ENCODE measurements around the gene FAR1. TPM values are rescaled to one million over a fixed set of nuclear protein-coding genes. Genes with fewer than 3 reads are reported as not detected.

FAR1 gene
- polyA plus RNA-seq, 1 donor from 2014 or later = 110 TPM

- TF ChIP-seq MXI1 (conservative IDR thresholded peaks at IDR 0.05; ENCODE audit: poor library complexity, severe bottlenecking) (no peak), EP300 (conservative IDR thresholded peaks at IDR 0.05; ENCODE audit: poor library complexity, severe bottlenecking) (no peak)
Observed at GRCh38 chr11:13664351-13664750, 4.1 kb upstream of the FAR1 start (continued).

DNA sequence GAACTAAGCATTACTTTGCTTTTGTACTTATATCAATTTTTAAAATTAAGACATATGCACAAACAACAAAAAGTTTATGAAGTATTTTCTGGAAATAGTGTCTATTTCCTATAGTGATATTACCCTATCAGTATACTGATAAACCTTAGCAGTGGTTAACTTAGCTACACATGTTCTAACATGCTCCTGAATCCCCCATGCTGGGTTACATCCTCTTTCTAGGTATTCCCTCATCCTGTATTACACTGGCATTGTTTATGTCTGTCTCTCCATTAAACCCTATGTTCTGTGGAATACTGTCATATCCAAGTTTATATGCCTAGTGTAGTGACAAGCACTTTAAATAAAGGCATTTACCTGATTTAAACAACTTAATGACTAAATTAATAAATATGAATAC lies 1.8 kb upstream of the FAR1 start:
- no peaks in the 10 kb centered on the region for H3F3A ChIP-seq (ENCODE audit: insufficient read depth, low read length, poor library complexity, severe bottlenecking)
- no peak overlapping the region for H2AFZ ChIP-seq (ENCODE audit: low read depth, low read length)
- TF ChIP-seq SMC3 (conservative IDR thresholded peaks at IDR 0.05; ENCODE audit: poor library complexity) = no peak
- TF ChIP-seq EZH2 (IDR thresholded peaks at IDR 0.05; ENCODE audit: borderline replicate concordance, insufficient read depth, low read length, poor library complexity, severe bottlenecking) = no peak
- no peak for TF ChIP-seq POLR2AphosphoS5 (IDR thresholded peaks at IDR 0.05)
- no peak for TF ChIP-seq TAF1 (IDR thresholded peaks at IDR 0.05; ENCODE audit: low read depth)

DNA sequence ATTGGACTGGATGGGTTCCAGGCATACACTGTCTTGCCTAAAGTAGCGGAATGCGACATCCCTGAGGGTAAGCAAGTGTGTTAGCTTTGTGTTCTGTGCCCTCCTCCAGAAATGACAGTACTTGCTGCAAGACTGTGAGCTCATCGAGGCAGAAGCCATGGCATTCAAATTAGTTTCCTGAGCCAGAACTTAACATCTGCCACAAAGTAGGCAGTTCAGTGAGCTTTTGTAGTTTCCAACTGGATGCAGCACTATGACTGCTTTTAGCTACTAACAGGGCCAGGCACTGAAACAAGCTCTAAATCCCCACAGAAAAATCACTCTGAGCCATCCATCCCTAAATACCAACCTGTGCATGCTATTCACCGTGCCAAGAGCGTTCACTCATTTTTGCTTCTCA lies 1.2 kb upstream of the FAR1 start:
- H3K9ac ChIP-seq (ENCODE audit: low read length) = peak overlapping the region; percentile 68
- no peak for TF ChIP-seq MXI1 (conservative IDR thresholded peaks at IDR 0.05; ENCODE audit: poor library complexity, severe bottlenecking)
- TF ChIP-seq SMC3 (conservative IDR thresholded peaks at IDR 0.05; ENCODE audit: poor library complexity) = no peak
- no peak for TF ChIP-seq POLR2AphosphoS5 (IDR thresholded peaks at IDR 0.05)
- TF ChIP-seq RAD21 (conservative IDR thresholded peaks at IDR 0.05) = no peak
- TF ChIP-seq, protein P1, sequence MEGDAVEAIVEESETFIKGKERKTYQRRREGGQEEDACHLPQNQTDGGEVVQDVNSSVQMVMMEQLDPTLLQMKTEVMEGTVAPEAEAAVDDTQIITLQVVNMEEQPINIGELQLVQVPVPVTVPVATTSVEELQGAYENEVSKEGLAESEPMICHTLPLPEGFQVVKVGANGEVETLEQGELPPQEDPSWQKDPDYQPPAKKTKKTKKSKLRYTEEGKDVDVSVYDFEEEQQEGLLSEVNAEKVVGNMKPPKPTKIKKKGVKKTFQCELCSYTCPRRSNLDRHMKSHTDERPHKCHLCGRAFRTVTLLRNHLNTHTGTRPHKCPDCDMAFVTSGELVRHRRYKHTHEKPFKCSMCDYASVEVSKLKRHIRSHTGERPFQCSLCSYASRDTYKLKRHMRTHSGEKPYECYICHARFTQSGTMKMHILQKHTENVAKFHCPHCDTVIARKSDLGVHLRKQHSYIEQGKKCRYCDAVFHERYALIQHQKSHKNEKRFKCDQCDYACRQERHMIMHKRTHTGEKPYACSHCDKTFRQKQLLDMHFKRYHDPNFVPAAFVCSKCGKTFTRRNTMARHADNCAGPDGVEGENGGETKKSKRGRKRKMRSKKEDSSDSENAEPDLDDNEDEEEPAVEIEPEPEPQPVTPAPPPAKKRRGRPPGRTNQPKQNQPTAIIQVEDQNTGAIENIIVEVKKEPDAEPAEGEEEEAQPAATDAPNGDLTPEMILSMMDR (IDR thresholded peaks at IDR 0.05; ENCODE audit: poor library complexity, severe bottlenecking) = no peak
- TF ChIP-seq EP300 (conservative IDR thresholded peaks at IDR 0.05; ENCODE audit: poor library complexity, severe bottlenecking) = no peak
- TF ChIP-seq TAF1 (IDR thresholded peaks at IDR 0.05; ENCODE audit: low read depth) = no peak
- TF ChIP-seq EZH2 (IDR thresholded peaks at IDR 0.05; ENCODE audit: borderline replicate concordance, insufficient read depth, low read length, poor library complexity, severe bottlenecking) = no peak
- no peak for TF ChIP-seq REST (IDR thresholded peaks at IDR 0.05; ENCODE audit: borderline replicate concordance)
- H3K79me2 ChIP-seq (replicated peaks; ENCODE audit: insufficient read depth, low read length) = peaks cover 27% of the 10 kb centered on the region
- H3K4me3 ChIP-seq (ENCODE audit: low read length) = peak overlapping the region; percentile 79
- H3K9me2 ChIP-seq (ENCODE audit: insufficient read depth, low read length) = no peaks in the 10 kb centered on the region
- H4K20me1 ChIP-seq (ENCODE audit: insufficient read depth) = no peaks in the 10 kb centered on the region
- peak overlapping the region; percentile 56 for H2AFZ ChIP-seq (ENCODE audit: low read depth, low read length)
- no peak overlapping the region for H3K27ac ChIP-seq (ENCODE audit: low read length)
- H3F3A ChIP-seq (ENCODE audit: insufficient read depth, low read length, poor library complexity, severe bottlenecking) = no peaks in the 10 kb centered on the region
- H3K36me3 ChIP-seq (ENCODE audit: insufficient read depth, low read length) = no peaks in the 10 kb centered on the region
- H3K27me3 ChIP-seq (ENCODE audit: insufficient read depth, low read depth, low read length) = no peaks in the 10 kb centered on the region
- H3K4me2 ChIP-seq (ENCODE audit: low read length) = peak overlapping the region; percentile 37
- H3K9me3 ChIP-seq (ENCODE audit: low read length) = no peaks in the 10 kb centered on the region

More for the DNA sequence above, 1.8 kb upstream of the FAR1 start:
- H3K27me3 ChIP-seq (ENCODE audit: insufficient read depth, low read depth, low read length) = no peaks in the 10 kb centered on the region
- H3K9ac ChIP-seq (ENCODE audit: low read length) = no peak overlapping the region
- H3K4me3 ChIP-seq (ENCODE audit: low read length) = no peak overlapping the region
- H4K20me1 ChIP-seq (ENCODE audit: insufficient read depth) = no peaks in the 10 kb centered on the region
- H3K79me2 ChIP-seq (replicated peaks; ENCODE audit: insufficient read depth, low read length) = peaks cover 22% of the 10 kb centered on the region
- H3K27ac ChIP-seq (ENCODE audit: low read length) = no peak overlapping the region
- H3K9me2 ChIP-seq (ENCODE audit: insufficient read depth, low read length) = no peaks in the 10 kb centered on the region
- no peak overlapping the region for H3K4me2 ChIP-seq (ENCODE audit: low read length)
- no peaks in the 10 kb centered on the region for H3K9me3 ChIP-seq (ENCODE audit: low read length)
- no peaks in the 10 kb centered on the region for H3K36me3 ChIP-seq (ENCODE audit: insufficient read depth, low read length)
